Measurements from ENCODE around the gene GINM1. TPM values are rescaled to one million over a fixed set of nuclear protein-coding genes. Genes with fewer than 3 reads are reported as not detected.

GINM1 gene
- total and polyA plus RNA-seq, 9 of the 15 experiments (the other 6 are each of a cell fraction or from before 2014, with no cell fraction given): 5.0 to 19.3 (median 14.2) TPM

DNA sequence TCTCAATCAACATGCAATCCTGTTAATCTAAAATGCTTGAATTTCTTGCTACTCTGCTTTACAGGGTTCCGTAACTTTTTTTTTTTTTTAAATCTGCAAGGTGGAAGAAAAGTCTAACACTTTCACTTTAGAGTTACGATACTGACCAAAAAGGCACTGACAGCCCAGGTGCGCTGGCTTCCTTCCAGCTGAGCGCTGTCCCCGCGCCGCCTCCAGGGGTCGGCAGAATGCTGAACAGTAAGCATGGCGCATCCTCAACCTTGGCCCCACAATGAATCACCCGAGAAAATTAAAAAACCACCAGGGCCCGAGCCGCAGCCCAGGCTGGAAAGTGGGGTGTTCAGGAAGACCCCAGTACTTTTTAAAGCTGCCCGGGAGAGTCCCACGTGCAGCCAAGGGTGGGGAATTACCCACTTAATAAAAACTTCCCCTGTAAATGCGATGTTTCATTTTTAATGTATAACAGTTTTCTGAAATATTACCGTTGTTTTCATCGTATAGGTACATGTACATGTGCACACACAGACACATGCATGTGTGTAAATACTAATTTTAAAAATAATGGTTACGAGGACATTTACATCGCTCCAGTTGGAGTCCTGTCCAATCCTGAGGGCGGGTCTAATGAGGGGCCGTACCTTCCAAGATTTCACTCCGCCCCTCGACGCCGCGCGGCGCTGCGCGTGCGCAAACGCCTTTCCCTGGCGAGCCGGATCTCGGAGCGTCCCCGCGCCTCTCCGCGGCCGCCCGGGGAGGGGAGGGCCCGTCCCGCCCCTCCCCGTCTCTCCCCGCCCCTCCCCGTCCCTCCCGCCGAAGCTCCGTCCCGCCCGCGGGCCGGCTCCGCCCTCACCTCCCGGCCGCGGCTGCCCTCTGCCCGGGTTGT is at the start of gene GINM1 (continued):
- TF ChIP-seq POLR2B (IDR thresholded peaks at IDR 0.05; ENCODE audit: low read depth, partially characterized antibody): no peak
- no peak for TF ChIP-seq RBM15 (IDR thresholded peaks at IDR 0.05; ENCODE audit: insufficient read depth, low read length)
- peak; percentile 77 for TF ChIP-seq NBN (IDR thresholded peaks at IDR 0.05; ENCODE audit: low read depth)
- no peak for TF ChIP-seq TRIM28 (IDR thresholded peaks at IDR 0.05)
- TF ChIP-seq, protein P1, sequence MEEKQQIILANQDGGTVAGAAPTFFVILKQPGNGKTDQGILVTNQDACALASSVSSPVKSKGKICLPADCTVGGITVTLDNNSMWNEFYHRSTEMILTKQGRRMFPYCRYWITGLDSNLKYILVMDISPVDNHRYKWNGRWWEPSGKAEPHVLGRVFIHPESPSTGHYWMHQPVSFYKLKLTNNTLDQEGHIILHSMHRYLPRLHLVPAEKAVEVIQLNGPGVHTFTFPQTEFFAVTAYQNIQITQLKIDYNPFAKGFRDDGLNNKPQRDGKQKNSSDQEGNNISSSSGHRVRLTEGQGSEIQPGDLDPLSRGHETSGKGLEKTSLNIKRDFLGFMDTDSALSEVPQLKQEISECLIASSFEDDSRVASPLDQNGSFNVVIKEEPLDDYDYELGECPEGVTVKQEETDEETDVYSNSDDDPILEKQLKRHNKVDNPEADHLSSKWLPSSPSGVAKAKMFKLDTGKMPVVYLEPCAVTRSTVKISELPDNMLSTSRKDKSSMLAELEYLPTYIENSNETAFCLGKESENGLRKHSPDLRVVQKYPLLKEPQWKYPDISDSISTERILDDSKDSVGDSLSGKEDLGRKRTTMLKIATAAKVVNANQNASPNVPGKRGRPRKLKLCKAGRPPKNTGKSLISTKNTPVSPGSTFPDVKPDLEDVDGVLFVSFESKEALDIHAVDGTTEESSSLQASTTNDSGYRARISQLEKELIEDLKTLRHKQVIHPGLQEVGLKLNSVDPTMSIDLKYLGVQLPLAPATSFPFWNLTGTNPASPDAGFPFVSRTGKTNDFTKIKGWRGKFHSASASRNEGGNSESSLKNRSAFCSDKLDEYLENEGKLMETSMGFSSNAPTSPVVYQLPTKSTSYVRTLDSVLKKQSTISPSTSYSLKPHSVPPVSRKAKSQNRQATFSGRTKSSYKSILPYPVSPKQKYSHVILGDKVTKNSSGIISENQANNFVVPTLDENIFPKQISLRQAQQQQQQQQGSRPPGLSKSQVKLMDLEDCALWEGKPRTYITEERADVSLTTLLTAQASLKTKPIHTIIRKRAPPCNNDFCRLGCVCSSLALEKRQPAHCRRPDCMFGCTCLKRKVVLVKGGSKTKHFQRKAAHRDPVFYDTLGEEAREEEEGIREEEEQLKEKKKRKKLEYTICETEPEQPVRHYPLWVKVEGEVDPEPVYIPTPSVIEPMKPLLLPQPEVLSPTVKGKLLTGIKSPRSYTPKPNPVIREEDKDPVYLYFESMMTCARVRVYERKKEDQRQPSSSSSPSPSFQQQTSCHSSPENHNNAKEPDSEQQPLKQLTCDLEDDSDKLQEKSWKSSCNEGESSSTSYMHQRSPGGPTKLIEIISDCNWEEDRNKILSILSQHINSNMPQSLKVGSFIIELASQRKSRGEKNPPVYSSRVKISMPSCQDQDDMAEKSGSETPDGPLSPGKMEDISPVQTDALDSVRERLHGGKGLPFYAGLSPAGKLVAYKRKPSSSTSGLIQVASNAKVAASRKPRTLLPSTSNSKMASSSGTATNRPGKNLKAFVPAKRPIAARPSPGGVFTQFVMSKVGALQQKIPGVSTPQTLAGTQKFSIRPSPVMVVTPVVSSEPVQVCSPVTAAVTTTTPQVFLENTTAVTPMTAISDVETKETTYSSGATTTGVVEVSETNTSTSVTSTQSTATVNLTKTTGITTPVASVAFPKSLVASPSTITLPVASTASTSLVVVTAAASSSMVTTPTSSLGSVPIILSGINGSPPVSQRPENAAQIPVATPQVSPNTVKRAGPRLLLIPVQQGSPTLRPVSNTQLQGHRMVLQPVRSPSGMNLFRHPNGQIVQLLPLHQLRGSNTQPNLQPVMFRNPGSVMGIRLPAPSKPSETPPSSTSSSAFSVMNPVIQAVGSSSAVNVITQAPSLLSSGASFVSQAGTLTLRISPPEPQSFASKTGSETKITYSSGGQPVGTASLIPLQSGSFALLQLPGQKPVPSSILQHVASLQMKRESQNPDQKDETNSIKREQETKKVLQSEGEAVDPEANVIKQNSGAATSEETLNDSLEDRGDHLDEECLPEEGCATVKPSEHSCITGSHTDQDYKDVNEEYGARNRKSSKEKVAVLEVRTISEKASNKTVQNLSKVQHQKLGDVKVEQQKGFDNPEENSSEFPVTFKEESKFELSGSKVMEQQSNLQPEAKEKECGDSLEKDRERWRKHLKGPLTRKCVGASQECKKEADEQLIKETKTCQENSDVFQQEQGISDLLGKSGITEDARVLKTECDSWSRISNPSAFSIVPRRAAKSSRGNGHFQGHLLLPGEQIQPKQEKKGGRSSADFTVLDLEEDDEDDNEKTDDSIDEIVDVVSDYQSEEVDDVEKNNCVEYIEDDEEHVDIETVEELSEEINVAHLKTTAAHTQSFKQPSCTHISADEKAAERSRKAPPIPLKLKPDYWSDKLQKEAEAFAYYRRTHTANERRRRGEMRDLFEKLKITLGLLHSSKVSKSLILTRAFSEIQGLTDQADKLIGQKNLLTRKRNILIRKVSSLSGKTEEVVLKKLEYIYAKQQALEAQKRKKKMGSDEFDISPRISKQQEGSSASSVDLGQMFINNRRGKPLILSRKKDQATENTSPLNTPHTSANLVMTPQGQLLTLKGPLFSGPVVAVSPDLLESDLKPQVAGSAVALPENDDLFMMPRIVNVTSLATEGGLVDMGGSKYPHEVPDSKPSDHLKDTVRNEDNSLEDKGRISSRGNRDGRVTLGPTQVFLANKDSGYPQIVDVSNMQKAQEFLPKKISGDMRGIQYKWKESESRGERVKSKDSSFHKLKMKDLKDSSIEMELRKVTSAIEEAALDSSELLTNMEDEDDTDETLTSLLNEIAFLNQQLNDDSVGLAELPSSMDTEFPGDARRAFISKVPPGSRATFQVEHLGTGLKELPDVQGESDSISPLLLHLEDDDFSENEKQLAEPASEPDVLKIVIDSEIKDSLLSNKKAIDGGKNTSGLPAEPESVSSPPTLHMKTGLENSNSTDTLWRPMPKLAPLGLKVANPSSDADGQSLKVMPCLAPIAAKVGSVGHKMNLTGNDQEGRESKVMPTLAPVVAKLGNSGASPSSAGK (IDR thresholded peaks at IDR 0.05): peak; percentile 42; the same call in 1 of the 2 replicates
- no peak for TF ChIP-seq ZNF140 (CRISPR knock-in tag; IDR thresholded peaks at IDR 0.05)
- no peak for TF ChIP-seq OTX1 (CRISPR knock-in tag; IDR thresholded peaks at IDR 0.05)
- no peak for TF ChIP-seq CAMTA2 (CRISPR knock-in tag; conservative IDR thresholded peaks at IDR 0.05)
- TF ChIP-seq NR4A1 (CRISPR knock-in tag; IDR thresholded peaks at IDR 0.05): no peak
- TF ChIP-seq NR4A1 (tag; IDR thresholded peaks at IDR 0.05): no peak
- no peak for TF ChIP-seq TAL1 (IDR thresholded peaks at IDR 0.05)
- no peak for TF ChIP-seq ETV6 (IDR thresholded peaks at IDR 0.05; ENCODE audit: borderline replicate concordance in 1 of 2, low read depth in 2 of 2, low read length in 1 of 2)
- TF ChIP-seq ETV6 (CRISPR knock-in tag; IDR thresholded peaks at IDR 0.05; ENCODE audit: borderline replicate concordance): no peak
- TF ChIP-seq, protein P2, sequence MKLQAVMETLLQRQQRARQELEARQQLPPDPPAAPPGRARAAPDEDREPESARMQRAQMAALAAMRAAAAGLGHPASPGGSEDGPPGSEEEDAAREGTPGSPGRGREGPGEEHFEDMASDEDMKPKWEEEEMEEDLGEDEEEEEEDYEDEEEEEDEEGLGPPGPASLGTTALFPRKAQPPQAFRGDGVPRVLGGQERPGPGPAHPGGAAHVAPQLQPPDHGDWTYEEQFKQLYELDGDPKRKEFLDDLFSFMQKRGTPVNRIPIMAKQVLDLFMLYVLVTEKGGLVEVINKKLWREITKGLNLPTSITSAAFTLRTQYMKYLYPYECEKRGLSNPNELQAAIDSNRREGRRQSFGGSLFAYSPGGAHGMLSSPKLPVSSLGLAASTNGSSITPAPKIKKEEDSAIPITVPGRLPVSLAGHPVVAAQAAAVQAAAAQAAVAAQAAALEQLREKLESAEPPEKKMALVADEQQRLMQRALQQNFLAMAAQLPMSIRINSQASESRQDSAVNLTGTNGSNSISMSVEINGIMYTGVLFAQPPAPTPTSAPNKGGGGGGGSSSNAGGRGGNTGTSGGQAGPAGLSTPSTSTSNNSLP (IDR thresholded peaks at IDR 0.05; ENCODE audit: borderline replicate concordance, low read depth, low read length): no peak

All from K562 (cell line).